Peyer's patch (tissue), 4 donors: Measurements from ENCODE around the gene TMEM234. TPM values are rescaled to one million over a fixed set of nuclear protein-coding genes. Genes with fewer than 3 reads are reported as not detected.
A peak's percentile ranks its signal among the peaks of the same experiment; 100 is the strongest.

ENCODE experiments used
- DNase-seq, 3 donors: peaks; one replicate each; pipeline ENCODE4 v3.0.0-alpha.2; 2017 to 2019
- H3K27ac ChIP-seq, 4 donors: fragments of 200-600 bp; sonication (generic); one replicate each; pipeline ENCODE4 v1.5.1; 2016 to 2019
- H3K27me3 ChIP-seq, 2 donors: fragments of 200-600 bp; sonication (generic); one replicate each; pipeline ENCODE4 v1.5.1; 2019
- H3K36me3 ChIP-seq, 3 donors: fragments of 200-600 bp; sonication (generic); one replicate each; pipeline ENCODE4 v1.5.1; 2016 to 2019
- H3K4me1 ChIP-seq, 4 donors: fragments of 200-600 bp; sonication (generic); one replicate each; pipeline ENCODE4 v1.5.1; 2016 to 2019
- H3K4me3 ChIP-seq, 4 donors: fragments of 200-600 bp; sonication (generic); 1 replicate in 3 of 4; 2 replicates in 1 of 4; pipeline ENCODE4 v1.5.1; 2016 to 2019; ENCODE audit warnings: mild to moderate bottlenecking in 1 of 4
- H3K9me3 ChIP-seq, 4 donors: fragments of 200-600 bp; sonication (generic); one replicate each; pipeline ENCODE4 v1.5.1; 2016 to 2019; ENCODE audit warnings: mild to moderate bottlenecking in 1 of 4
- CTCF ChIP-seq, 6 experiments: fragments of 450-650 bp in 4 of 6; fragments of 200-600 bp in 2 of 6; sonication (generic) in 1 of 6; IDR thresholded peaks; one replicate each; pipeline ENCODE4 v1.5.1; 2017 to 2019; ENCODE audit warnings: antibody characterized with exemption in 6 of 6, mild to moderate bottlenecking in 3 of 6, moderate library complexity in 1 of 6
- POLR2A ChIP-seq, 2 donors: fragments of 450-650 bp; IDR thresholded peaks; one replicate each; pipeline ENCODE4 v1.5.1; 2017; ENCODE audit warnings: antibody characterized with exemption in 2 of 2, mild to moderate bottlenecking in 2 of 2, moderate library complexity in 2 of 2
- total RNA-seq, 4 donors: library from RNA; depleted of rRNA; stranded (reverse); fragments of >200 nt; gene quantifications; one replicate each; pipeline ENCODE4 v1.1.0, GENCODE V29; 2016

TMEM234 gene
- total RNA-seq, 4 donors from 2014 or later: 15.9 to 47.0 (median 25.4) TPM

GRCh38 chr1:32200226-32201010, 21.7 kb downstream of the TMEM234 start, which contains the start of gene CCDC28B:
CCDC28B (plus strand) TSS chr1:32200595; CDS start chr1:32201936, 1,341 bp downstream.
- H3K27me3 ChIP-seq: no peaks in the 10 kb centered on the region
- peak within 1 kb of the TSS; percentile 45 to 78 (median 74) for H3K27ac ChIP-seq
- peak within 1 kb of the TSS; percentile 37 to 73 (median 62) for H3K4me3 ChIP-seq
- H3K36me3 ChIP-seq: peaks cover 0 to 29% (median 0%) of the 10 kb centered on the region in 3 donors
- peaks cover 0 to 32% (median 9%) of the 10 kb centered on the region in 4 donors for H3K4me1 ChIP-seq
- DNase-seq: peak; percentile 63 to 74 (median 65)
- no peak for TF ChIP-seq CTCF (IDR thresholded peaks at IDR 0.05)
- TF ChIP-seq POLR2A (IDR thresholded peaks at IDR 0.05): no peak
- H3K9me3 ChIP-seq: no peaks in the 10 kb centered on the region

- DNase-seq: no peak
- peak overlapping the region in 1 of 4 donors; percentile 73 for H3K4me3 ChIP-seq
- peaks cover 0 to 36% (median 0%) of the 10 kb centered on the region in 3 donors for H3K36me3 ChIP-seq
- peak overlapping the region; percentile 45 to 78 (median 74) for H3K27ac ChIP-seq
- H3K9me3 ChIP-seq: no peaks in the 10 kb centered on the region
- no peaks in the 10 kb centered on the region for H3K27me3 ChIP-seq
- peaks cover 0 to 26% (median 6%) of the 10 kb centered on the region in 4 donors for H3K4me1 ChIP-seq
- TF ChIP-seq CTCF (IDR thresholded peaks at IDR 0.05) (no peak), POLR2A (IDR thresholded peaks at IDR 0.05) (no peak)
Measured at GRCh38 chr1:32199717-32200072, 22.5 kb downstream of the TMEM234 start.

- Histone ChIP-seq H3K27me3 (no peaks in the 10 kb centered on the region), H3K9me3 (no peaks in the 10 kb centered on the region), H3K4me1 (peaks cover 0 to 26% (median 6%) of the 10 kb centered on the region in 4 donors), H3K36me3 (peaks cover 0 to 41% (median 0%) of the 10 kb centered on the region in 3 donors), H3K4me3 (no peak overlapping the region), H3K27ac (peak overlapping the region in 2 of 4 donors; percentile 73 to 76)
- TF ChIP-seq POLR2A (IDR thresholded peaks at IDR 0.05): no peak
- no peak for TF ChIP-seq CTCF (IDR thresholded peaks at IDR 0.05)
- DNase-seq: no peak
Measured at GRCh38 chr1:32199043-32199716, 23.0 kb downstream of the TMEM234 start.

- Histone ChIP-seq H3K4me3 (no peak overlapping the region), H3K9me3 (no peaks in the 10 kb centered on the region), H3K27ac (no peak overlapping the region), H3K36me3 (peaks cover 0 to 49% (median 0%) of the 10 kb centered on the region in 3 donors), H3K27me3 (no peaks in the 10 kb centered on the region), H3K4me1 (peaks cover 0 to 26% (median 6%) of the 10 kb centered on the region in 4 donors)
- DNase-seq: no peak
- TF ChIP-seq CTCF (IDR thresholded peaks at IDR 0.05) (no peak), POLR2A (IDR thresholded peaks at IDR 0.05) (no peak)
Measured at GRCh38 chr1:32198237-32199042, 23.7 kb downstream of the TMEM234 start.

- Histone ChIP-seq H3K27ac (no peak overlapping the region), H3K4me3 (no peak overlapping the region), H3K4me1 (peaks cover 0 to 26% (median 6%) of the 10 kb centered on the region in 4 donors), H3K27me3 (no peaks in the 10 kb centered on the region), H3K36me3 (peaks cover 0 to 55% (median 0%) of the 10 kb centered on the region in 3 donors), H3K9me3 (no peaks in the 10 kb centered on the region)
- DNase-seq: no peak
- TF ChIP-seq CTCF (IDR thresholded peaks at IDR 0.05) (no peak), POLR2A (IDR thresholded peaks at IDR 0.05) (no peak)
Measured at GRCh38 chr1:32197837-32198236, 24.3 kb downstream of the TMEM234 start.
